Measurements from ENCODE around the gene SLC25A42. TPM values are rescaled to one million over a fixed set of nuclear protein-coding genes. Genes with fewer than 3 reads are reported as not detected.

Gene SLC25A42
- total RNA-seq, 2 experiments from 2014 or later: 17.6 to 21.0 TPM

DNA sequence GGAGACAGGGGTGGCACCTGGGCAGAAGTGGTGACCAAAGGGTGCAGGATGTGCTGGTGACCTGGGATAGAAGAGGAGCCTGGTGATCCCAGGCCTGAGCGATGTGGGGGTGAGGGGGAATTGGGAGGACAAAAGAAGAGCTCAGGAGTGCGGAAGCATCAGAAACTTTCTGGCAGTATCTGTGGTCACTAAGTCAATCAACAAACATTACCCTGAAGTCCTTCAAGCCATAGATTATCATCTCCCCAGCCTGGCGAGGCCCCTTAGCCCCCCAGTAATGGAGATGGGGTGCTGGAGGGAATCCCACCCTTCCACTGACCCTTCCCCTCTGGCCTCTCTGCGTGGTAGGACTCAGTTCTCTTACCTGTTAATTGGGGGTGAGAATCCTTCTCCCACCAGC lies 95.7 kb downstream of the SLC25A42 start:
- Mint-ChIP-seq H3K36me3 (ENCODE audit: low read depth) (peaks cover 3% of the 10 kb centered on the region), H3K4me1 (no peaks in the 10 kb centered on the region), H3K9me3 (no peaks in the 10 kb centered on the region), H3K27me3 (no peaks in the 10 kb centered on the region), H3K27ac (no peak overlapping the region), H3K4me3 (no peak overlapping the region)
- ChIA-PET CTCF (interaction anchor here (1.6 to 3.9 kb wide), 2 partner anchors 12 to 15 kb away, joined by 6 to 23 read pairs; no protein-coding TSS in a partner anchor), POLR2A (no interaction called here)
- no peak for DNase-seq

DNA sequence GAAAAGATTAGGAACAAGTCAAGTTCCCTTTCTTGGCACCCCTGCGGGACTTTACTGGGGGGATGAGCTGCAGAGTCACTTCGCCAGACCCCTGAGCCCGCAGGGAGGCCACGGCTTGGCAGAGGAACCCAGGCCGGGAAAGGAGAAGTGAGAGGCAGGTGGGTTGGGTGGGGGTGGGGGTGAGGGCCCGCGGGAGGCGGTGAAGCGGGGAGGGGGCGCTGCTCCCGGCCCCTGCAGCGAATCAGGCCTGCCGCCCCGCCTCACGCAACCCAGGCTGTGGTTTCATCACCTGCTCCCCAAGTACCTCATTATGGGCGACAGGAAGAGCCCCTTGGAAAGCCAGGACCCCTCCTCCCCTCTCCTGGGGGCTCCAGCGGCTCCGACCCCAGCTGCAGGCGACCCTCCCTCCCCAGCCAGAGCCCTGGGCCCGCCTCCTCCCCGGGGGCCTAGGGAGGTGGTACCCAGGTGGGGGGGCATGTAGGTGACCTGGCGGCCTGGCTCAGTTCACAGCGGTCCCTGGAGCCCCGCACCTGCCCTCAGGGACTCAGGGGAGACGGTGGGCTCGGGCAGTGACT lies 96.8 kb downstream of the SLC25A42 start:
- no peak overlapping the region for H3K4me3 Mint-ChIP-seq
- no peak overlapping the region for H3K27ac Mint-ChIP-seq
- no peaks in the 10 kb centered on the region for H3K27me3 Mint-ChIP-seq
- no peaks in the 10 kb centered on the region for H3K9me3 Mint-ChIP-seq
- H3K4me1 Mint-ChIP-seq: no peaks in the 10 kb centered on the region
- DNase-seq: no peak
- H3K36me3 Mint-ChIP-seq (ENCODE audit: low read depth): peaks cover 3% of the 10 kb centered on the region
- ChIA-PET POLR2A (interaction anchor here (1.0 kb wide), 1 partner anchor 10 kb away, joined by 4 read pairs; the partner anchor contains the start of gene MEF2B), CTCF (interaction anchor here (1.6 to 1.7 kb wide), 2 partner anchors 14 kb away, joined by 5 to 6 read pairs; no protein-coding TSS in a partner anchor)

DNA sequence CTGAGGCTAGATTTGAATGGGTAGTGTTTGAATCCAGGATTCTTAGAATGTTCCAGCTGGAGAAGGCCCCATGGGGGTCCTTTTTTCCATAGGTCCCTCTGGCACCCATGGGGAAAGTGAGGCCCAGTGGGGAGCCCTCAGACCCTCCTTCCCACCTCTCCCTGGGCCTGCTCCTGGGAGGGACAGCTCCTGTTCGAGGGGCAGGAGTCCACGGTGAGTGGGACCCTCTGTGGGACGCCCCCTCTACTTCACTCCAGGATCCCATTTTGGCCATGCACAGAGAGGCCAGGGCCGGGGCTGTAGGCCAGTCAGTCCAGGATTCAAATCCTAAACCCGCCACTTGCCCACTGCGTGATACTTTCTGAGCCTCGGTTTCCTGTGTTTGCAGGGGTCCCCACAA lies 98.7 kb downstream of the SLC25A42 start:
- CTCF ChIA-PET: interaction anchor here (1.7 kb wide), 1 partner anchor 16 kb away, joined by 5 read pairs; no protein-coding TSS in a partner anchor
- Mint-ChIP-seq H3K9me3 (no peaks in the 10 kb centered on the region), H3K36me3 (ENCODE audit: low read depth) (no peaks in the 10 kb centered on the region), H3K27ac (no peak overlapping the region), H3K27me3 (no peaks in the 10 kb centered on the region), H3K4me3 (no peak overlapping the region), H3K4me1 (no peaks in the 10 kb centered on the region)
- no peak for DNase-seq
- POLR2A ChIA-PET: no interaction called here

Other genes with a start within 250 kb of the SLC25A42 start
- 10 to 100 TPM; 74.4 to 74.6 TPM for gene UPF1, start 232.0 kb upstream of the SLC25A42 start, total RNA-seq
- not detected for gene CERS1, start 167.8 kb upstream of the SLC25A42 start, total RNA-seq
- gene COPE, start 144.6 kb upstream of the SLC25A42 start, total RNA-seq: 100 to 1,000 TPM; 274 to 278 TPM
- 10 to 100 TPM; 34.0 to 36.2 TPM for gene DDX49, start 144.3 kb upstream of the SLC25A42 start, total RNA-seq
- gene HOMER3, start 122.8 kb upstream of the SLC25A42 start, total RNA-seq: not detected
- gene SUGP2, start 30.5 kb upstream of the SLC25A42 start, total RNA-seq: 100 to 1,000 TPM; 125 to 128 TPM
- gene ARMC6, start 30.4 kb upstream of the SLC25A42 start, total RNA-seq: 10 to 100 TPM; 19.7 to 22.5 TPM
- 10 to 100 TPM; 18.9 TPM for gene TMEM161A, start 74.5 kb downstream of the SLC25A42 start, total RNA-seq
- gene MEF2B, start 106.3 kb downstream of the SLC25A42 start, total RNA-seq: 1 to 10 TPM; 1.6 to 5.4 TPM
- gene BORCS8, start 128.2 kb downstream of the SLC25A42 start, total RNA-seq: 10 to 100 TPM; 28.5 to 29.0 TPM
- gene RFXANK, start 128.3 kb downstream of the SLC25A42 start, total RNA-seq: 100 to 1,000 TPM; 100 to 102 TPM
- gene NR2C2AP, start 139.4 kb downstream of the SLC25A42 start, total RNA-seq: 10 to 100 TPM; 25.8 to 25.9 TPM
- gene NCAN, start 148.0 kb downstream of the SLC25A42 start, total RNA-seq: not detected
- gene TM6SF2, start 209.3 kb downstream of the SLC25A42 start, total RNA-seq: not detected